Activated T-cell treated with anti-CD3 and anti-CD28 coated beads, Interleukin-2, amount 50 U/mL, for 48 hours (primary cell): ENCODE data around the gene DLX2.

Experiments used
- DNase-seq, 2 experiments: peaks; one replicate each; pipeline ENCODE4 v3.0.0-alpha.2; 2020

The DLX2 gene

GRCh38 chr2:172094294-172095145 is 8.2 kb downstream of the DLX2 start:
- peak; percentile 27 to 35 for DNase-seq

GRCh38 chr2:172093416-172094293 is 9.0 kb downstream of the DLX2 start:
- DNase-seq = no peak

GRCh38 chr2:172092716-172093415 is 9.8 kb downstream of the DLX2 start:
- DNase-seq = peak in 1 of 2 experiments; percentile 13

GRCh38 chr2:172091761-172092566 is 10.7 kb downstream of the DLX2 start:
- peak in 1 of 2 experiments; percentile 16 for DNase-seq

- DNase-seq = no peak
Observed at GRCh38 chr2:172091000-172091641, 11.6 kb downstream of the DLX2 start.

GRCh38 chr2:172090044-172090961 is 12.4 kb downstream of the DLX2 start:
- DNase-seq = peak in 1 of 2 experiments; percentile 32

GRCh38 chr2:172089633-172090032 is 13.1 kb downstream of the DLX2 start:
- peak in 1 of 2 experiments; percentile 24 for DNase-seq

GRCh38 chr2:172089005-172089504 is 13.6 kb downstream of the DLX2 start:
- DNase-seq = no peak

GRCh38 chr2:172088245-172089004 is 14.3 kb downstream of the DLX2 start:
- DNase-seq = peak; percentile 25 to 35

GRCh38 chr2:172087780-172088244 is 14.9 kb downstream of the DLX2 start:
- peak; percentile 33 to 40 for DNase-seq

- DNase-seq = peak in 1 of 2 experiments; percentile 25
Observed at GRCh38 chr2:172087207-172087779, 15.4 kb downstream of the DLX2 start.

GRCh38 chr2:172086241-172087206 is 16.2 kb downstream of the DLX2 start:
- DNase-seq = peak; percentile 73 to 75

- peak; percentile 48 to 49 for DNase-seq
Observed at GRCh38 chr2:172085460-172086159, 17.1 kb downstream of the DLX2 start, which contains the start of gene DLX1. TSS of gene DLX1 (plus strand) at chr2:172085507. CDS start at chr2:172085678, 171 bp downstream.

GRCh38 chr2:172084645-172085459 is 17.8 kb downstream of the DLX2 start:
- DNase-seq = peak; percentile 68 to 75

GRCh38 chr2:172084395-172084644 is 18.4 kb downstream of the DLX2 start:
- DNase-seq = peak in 1 of 2 experiments; percentile 50
